Measurements from ENCODE around the gene COA1.

Gene COA1

DNA sequence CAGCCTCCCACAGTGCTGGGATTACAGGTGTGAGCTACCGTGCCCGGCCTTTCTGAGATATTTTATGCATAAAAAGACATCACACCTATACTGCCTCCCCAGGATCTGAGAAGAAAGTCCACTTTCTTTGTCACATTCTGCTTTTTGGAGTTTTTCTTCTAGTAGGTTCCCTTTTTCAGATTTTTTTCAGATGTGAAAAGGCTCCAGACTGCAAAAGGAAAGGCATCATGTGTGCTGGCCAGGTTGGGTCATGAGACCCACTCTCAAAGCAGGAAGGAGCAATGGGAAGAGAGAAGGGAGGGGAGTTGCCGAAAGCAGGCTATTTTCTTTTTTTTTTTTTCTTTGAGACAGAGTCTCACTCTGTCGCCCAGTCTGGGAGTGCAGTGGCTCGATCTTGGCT, 40.0 kb upstream of the COA1 start:
- H3K9me2 ChIP-seq (replicated peaks; ENCODE audit: insufficient read depth, low read length): no peaks in the 10 kb centered on the region
- H2AFZ ChIP-seq (ENCODE audit: low read length): no peak overlapping the region
- H3K4me2 ChIP-seq (ENCODE audit: low read depth, low read length): no peak overlapping the region
- H3K9ac ChIP-seq (ENCODE audit: low read length): no peak overlapping the region
- H3K27ac ChIP-seq (ENCODE audit: low read length): no peak overlapping the region
- H3K36me3 ChIP-seq (replicated peaks; ENCODE audit: insufficient read depth, low read length): no peaks in the 10 kb centered on the region
- no peak overlapping the region for H3K4me3 ChIP-seq (ENCODE audit: low read length)
- no peak for TF ChIP-seq CTCF (IDR thresholded peaks at IDR 0.05; ENCODE audit: low read length)
- no peak for TF ChIP-seq EZH2phosphoT487 (IDR thresholded peaks at IDR 0.05; ENCODE audit: low read length)
- TF ChIP-seq EZH2 (optimal IDR thresholded peaks at IDR 0.05; ENCODE audit: low read depth, low read length): no peak
- no peaks in the 10 kb centered on the region for H4K20me1 ChIP-seq (ENCODE audit: insufficient read depth, low read length)
- H3K4me1 ChIP-seq (ENCODE audit: low read length): no peaks in the 10 kb centered on the region
- DNase-seq: no peak
- peaks cover 8% of the 10 kb centered on the region; the same call in 1 of the 2 replicates for H3K79me2 ChIP-seq (ENCODE audit: low read length)
- H3F3A ChIP-seq (ENCODE audit: insufficient read depth, low read length): no peaks in the 10 kb centered on the region
- H3K27me3 ChIP-seq (replicated peaks; ENCODE audit: insufficient read depth, low read length): no peaks in the 10 kb centered on the region
- H3K9me3 ChIP-seq (replicated peaks; ENCODE audit: insufficient read depth, low read length): no peaks in the 10 kb centered on the region

DNA sequence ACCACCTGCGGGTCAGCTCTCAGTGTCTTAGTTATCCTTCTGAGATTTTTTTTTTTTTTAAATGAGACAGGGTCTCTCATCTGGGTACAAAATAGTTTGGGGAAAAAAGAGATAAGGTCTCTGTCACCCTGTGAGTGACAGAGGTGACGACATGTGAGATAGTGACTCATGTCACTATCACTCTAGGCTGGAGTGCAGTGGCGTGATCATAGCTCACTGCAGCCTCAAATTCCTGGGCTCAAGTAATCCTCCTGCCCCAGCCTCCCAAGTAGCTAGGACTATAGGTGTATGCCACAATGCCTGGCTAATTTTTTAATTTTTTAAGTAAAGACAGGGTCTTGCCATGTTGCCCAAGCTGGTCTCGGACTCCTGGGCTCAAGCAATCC, 39.6 kb upstream of the COA1 start:
- Histone ChIP-seq H3F3A (ENCODE audit: insufficient read depth, low read length) (no peaks in the 10 kb centered on the region), H3K9me3 (replicated peaks; ENCODE audit: insufficient read depth, low read length) (no peaks in the 10 kb centered on the region), H3K27ac (ENCODE audit: low read length) (no peak overlapping the region), H3K27me3 (replicated peaks; ENCODE audit: insufficient read depth, low read length) (no peaks in the 10 kb centered on the region), H2AFZ (ENCODE audit: low read length) (no peak overlapping the region), H3K4me3 (ENCODE audit: low read length) (no peak overlapping the region), H3K36me3 (replicated peaks; ENCODE audit: insufficient read depth, low read length) (no peaks in the 10 kb centered on the region), H3K79me2 (ENCODE audit: low read length) (peaks cover 8% of the 10 kb centered on the region; the same call in 1 of the 2 replicates), H3K9me2 (replicated peaks; ENCODE audit: insufficient read depth, low read length) (no peaks in the 10 kb centered on the region), H3K9ac (ENCODE audit: low read length) (no peak overlapping the region), H4K20me1 (ENCODE audit: insufficient read depth, low read length) (no peaks in the 10 kb centered on the region), H3K4me1 (ENCODE audit: low read length) (no peaks in the 10 kb centered on the region), H3K4me2 (ENCODE audit: low read depth, low read length) (no peak overlapping the region)
- no peak for TF ChIP-seq CTCF (IDR thresholded peaks at IDR 0.05; ENCODE audit: low read length)
- TF ChIP-seq EZH2 (optimal IDR thresholded peaks at IDR 0.05; ENCODE audit: low read depth, low read length): no peak
- TF ChIP-seq EZH2phosphoT487 (IDR thresholded peaks at IDR 0.05; ENCODE audit: low read length): no peak
- no peak for DNase-seq

- no peak overlapping the region for H2AFZ ChIP-seq (ENCODE audit: low read length)
- H4K20me1 ChIP-seq (ENCODE audit: insufficient read depth, low read length): no peaks in the 10 kb centered on the region
- H3K4me3 ChIP-seq (ENCODE audit: low read length): no peak overlapping the region
- TF ChIP-seq CTCF (IDR thresholded peaks at IDR 0.05; ENCODE audit: low read length): no peak
- no peak for TF ChIP-seq EZH2 (optimal IDR thresholded peaks at IDR 0.05; ENCODE audit: low read depth, low read length)
- no peak for TF ChIP-seq EZH2phosphoT487 (IDR thresholded peaks at IDR 0.05; ENCODE audit: low read length)
- H3K79me2 ChIP-seq (ENCODE audit: low read length): peaks cover 9% of the 10 kb centered on the region
- no peaks in the 10 kb centered on the region for H3K36me3 ChIP-seq (replicated peaks; ENCODE audit: insufficient read depth, low read length)
- no peaks in the 10 kb centered on the region for H3K4me1 ChIP-seq (ENCODE audit: low read length)
- no peaks in the 10 kb centered on the region for H3K27me3 ChIP-seq (replicated peaks; ENCODE audit: insufficient read depth, low read length)
- no peak overlapping the region for H3K27ac ChIP-seq (ENCODE audit: low read length)
- H3K9me3 ChIP-seq (replicated peaks; ENCODE audit: insufficient read depth, low read length): no peaks in the 10 kb centered on the region
- DNase-seq: no peak
- H3K9me2 ChIP-seq (replicated peaks; ENCODE audit: insufficient read depth, low read length): no peaks in the 10 kb centered on the region
- H3F3A ChIP-seq (ENCODE audit: insufficient read depth, low read length): no peaks in the 10 kb centered on the region
- no peak overlapping the region for H3K4me2 ChIP-seq (ENCODE audit: low read depth, low read length)
- H3K9ac ChIP-seq (ENCODE audit: low read length): no peak overlapping the region
These were observed 39.0 kb upstream of the COA1 start for GRCh38 chr7:43768201-43768886.
